Lower lobe of right lung (tissue), 2 donors: Measurements from ENCODE around the gene ZFYVE28. TPM values are rescaled to one million over a fixed set of nuclear protein-coding genes. Genes with fewer than 3 reads are reported as not detected.

Source experiments
- ATAC-seq, 2 donors: fragments of 200-7000 bp; cut with Tn5 transposase; one replicate each; pipeline ENCODE4 v1.9.1; 2020 to 2022; ENCODE audit warnings: mild to moderate bottlenecking in 2 of 2, moderate library complexity in 2 of 2
- DNase-seq: peaks from one replicate; pipeline ENCODE4 v3.0.0-alpha.2; 2020
- H3K27ac ChIP-seq: fragments of 200-600 bp; one replicate; pipeline ENCODE4 v1.8.0; 2022
- H3K27me3 ChIP-seq: fragments of 200-600 bp; one replicate; pipeline ENCODE4 v1.8.0; 2022; ENCODE audit warnings: low read depth
- H3K36me3 ChIP-seq: fragments of 200-600 bp; one replicate; pipeline ENCODE4 v1.8.0; 2022; ENCODE audit warnings: mild to moderate bottlenecking
- H3K4me1 ChIP-seq: fragments of 200-600 bp; one replicate; pipeline ENCODE4 v1.8.0; 2022
- H3K4me3 ChIP-seq: fragments of 200-600 bp; one replicate; pipeline ENCODE4 v1.8.0; 2022; ENCODE audit warnings: mild to moderate bottlenecking
- H3K9me3 ChIP-seq: fragments of 200-600 bp; one replicate; pipeline ENCODE4 v1.8.0; 2022
- CTCF ChIP-seq: fragments of 200-600 bp; IDR thresholded peaks from one replicate; pipeline ENCODE4 v1.8.0; 2022; ENCODE audit warnings: antibody characterized with exemption, mild to moderate bottlenecking
- intact Hi-C: fragments of 100-400 bp; cut with DNase I; formaldehyde crosslinking; loops from one replicate; pipeline ENCODE4 v1.11.0; 2022
- total RNA-seq: library from RNA; stranded (reverse); fragmentation: NEBNext Ultra II Directional; extraction: Animal tissue kit (Norgen Biotek cat#: 25700); gene quantifications from one replicate; pipeline ENCODE4 v1.2.1, GENCODE V29; 2021
- donor health status: DM: no; HTN: yes; CAD: no; lungs with severe emphysema.

ZFYVE28 gene
- total RNA-seq, 1 donor from 2014 or later, result 12.9 TPM

GRCh38 chr4:2451821-2452785 lies 33.7 kb upstream of the ZFYVE28 start:
- no peak overlapping the region for H3K27ac ChIP-seq
- H3K27me3 ChIP-seq, result no peaks in the 10 kb centered on the region
- H3K9me3 ChIP-seq, result no peaks in the 10 kb centered on the region
- intact Hi-C loops, result no loop called here
- no peaks in the 10 kb centered on the region for H3K4me1 ChIP-seq
- DNase-seq (no peak), ATAC-seq (no peak)
- no peak for TF ChIP-seq CTCF
- H3K36me3 ChIP-seq, result no peaks in the 10 kb centered on the region
- no peak overlapping the region for H3K4me3 ChIP-seq

- intact Hi-C loops, result no loop called here
- no peak for ATAC-seq
- DNase-seq, result no peak
Observed at GRCh38 chr4:2451036-2451520, 32.6 kb upstream of the ZFYVE28 start.

GRCh38 chr4:2450394-2451035 lies 32.1 kb upstream of the ZFYVE28 start:
- H3K27me3 ChIP-seq, result no peaks in the 10 kb centered on the region
- no peak overlapping the region for H3K4me3 ChIP-seq
- intact Hi-C loops, result no loop called here
- DNase-seq (no peak), ATAC-seq (no peak)
- no peaks in the 10 kb centered on the region for H3K9me3 ChIP-seq
- no peak for TF ChIP-seq CTCF
- H3K27ac ChIP-seq, result no peak overlapping the region
- no peaks in the 10 kb centered on the region for H3K36me3 ChIP-seq
- H3K4me1 ChIP-seq, result no peaks in the 10 kb centered on the region

More at GRCh38 chr4:2451036-2451520, 32.6 kb upstream of the ZFYVE28 start:
- no peak overlapping the region for H3K4me3 ChIP-seq
- H3K27me3 ChIP-seq, result no peaks in the 10 kb centered on the region
- H3K9me3 ChIP-seq, result no peaks in the 10 kb centered on the region
- H3K4me1 ChIP-seq, result no peaks in the 10 kb centered on the region
- TF ChIP-seq CTCF, result no peak
- H3K27ac ChIP-seq, result no peak overlapping the region
- H3K36me3 ChIP-seq, result no peaks in the 10 kb centered on the region

GRCh38 chr4:2449511-2450392 lies 31.3 kb upstream of the ZFYVE28 start:
- intact Hi-C loops, result no loop called here
- ATAC-seq (no peak), DNase-seq (no peak)
- no peaks in the 10 kb centered on the region for H3K27me3 ChIP-seq
- no peaks in the 10 kb centered on the region for H3K36me3 ChIP-seq
- no peaks in the 10 kb centered on the region for H3K4me1 ChIP-seq
- no peak for TF ChIP-seq CTCF
- H3K27ac ChIP-seq, result no peak overlapping the region
- H3K9me3 ChIP-seq, result no peaks in the 10 kb centered on the region
- H3K4me3 ChIP-seq, result no peak overlapping the region

- no peak overlapping the region for H3K4me3 ChIP-seq
- no peak for TF ChIP-seq CTCF
- no peak for ATAC-seq
- H3K9me3 ChIP-seq, result no peaks in the 10 kb centered on the region
- H3K27ac ChIP-seq, result no peak overlapping the region
- H3K27me3 ChIP-seq, result no peaks in the 10 kb centered on the region
- no peaks in the 10 kb centered on the region for H3K36me3 ChIP-seq
- intact Hi-C loops, result no loop called here
- no peaks in the 10 kb centered on the region for H3K4me1 ChIP-seq
- no peak for DNase-seq
Observed at GRCh38 chr4:2449051-2449450, 30.6 kb upstream of the ZFYVE28 start.
